Stimulated activated CD4-positive, alpha-beta T cell treated with anti-CD3 and anti-CD28 coated beads, Interleukin-12 subunit alpha, Interleukin-12 subunit beta, amount 100 ng/mL, for 24 hours (primary cell): Measurements from ENCODE around the gene FOXP1.
"Not testable (repeated sequence)": the region's sequence is repeated elsewhere in the genome, so short reads cannot be mapped to it uniquely, and the experiment has no call there.

Source experiments
- DNase-seq, 2 experiments: peaks; one replicate each; pipeline ENCODE4 v3.0.0-alpha.2; 2020; ENCODE audit warnings: low read depth in 2 of 2

Gene FOXP1

DNA sequence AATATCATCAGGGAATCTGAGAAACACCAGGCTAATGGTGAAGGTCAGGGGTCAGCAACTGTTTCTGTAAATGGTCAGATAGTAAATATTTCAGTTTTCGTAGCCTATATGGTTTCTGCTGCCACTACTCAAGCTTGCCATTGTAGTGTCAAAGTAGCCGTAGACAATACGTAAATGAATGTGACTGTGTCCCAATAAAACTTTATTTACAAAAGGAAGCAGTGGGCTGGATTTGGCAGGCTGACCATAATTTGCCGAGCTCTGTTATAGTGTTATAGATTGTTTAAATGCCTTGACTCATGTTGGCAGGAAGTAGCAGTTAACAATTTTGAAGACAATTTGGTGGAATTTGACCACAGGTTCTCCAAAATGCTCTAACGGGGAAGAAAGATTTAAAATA is 548.2 kb downstream of the FOXP1 start:
- DNase-seq, result no peak

DNA sequence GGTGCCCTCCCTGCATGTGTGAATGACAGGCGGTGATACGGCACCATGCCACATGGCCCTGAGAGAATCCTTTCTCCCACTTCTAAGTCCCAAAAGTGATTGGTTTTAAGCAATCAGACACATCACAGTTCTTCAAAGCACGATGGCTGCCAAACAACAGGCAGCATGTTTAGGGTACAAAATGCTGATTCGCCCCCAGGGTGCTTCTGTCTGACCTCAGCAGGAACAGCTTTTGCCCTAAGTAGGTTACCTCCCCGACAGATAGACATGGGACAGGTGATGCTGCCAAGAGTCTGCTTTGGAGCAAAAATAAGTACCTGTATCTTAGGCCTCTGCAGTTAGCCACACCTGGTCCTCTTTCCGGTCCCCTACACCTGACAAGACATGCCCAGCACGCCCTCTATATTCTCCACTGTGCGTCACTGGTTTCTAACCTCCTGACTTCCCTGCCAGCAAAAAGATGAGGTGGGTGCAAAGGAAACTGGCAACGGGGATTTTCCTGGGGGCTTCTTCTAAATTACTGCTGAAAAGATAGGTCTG is 549.8 kb downstream of the FOXP1 start:
- no peak for DNase-seq

DNA sequence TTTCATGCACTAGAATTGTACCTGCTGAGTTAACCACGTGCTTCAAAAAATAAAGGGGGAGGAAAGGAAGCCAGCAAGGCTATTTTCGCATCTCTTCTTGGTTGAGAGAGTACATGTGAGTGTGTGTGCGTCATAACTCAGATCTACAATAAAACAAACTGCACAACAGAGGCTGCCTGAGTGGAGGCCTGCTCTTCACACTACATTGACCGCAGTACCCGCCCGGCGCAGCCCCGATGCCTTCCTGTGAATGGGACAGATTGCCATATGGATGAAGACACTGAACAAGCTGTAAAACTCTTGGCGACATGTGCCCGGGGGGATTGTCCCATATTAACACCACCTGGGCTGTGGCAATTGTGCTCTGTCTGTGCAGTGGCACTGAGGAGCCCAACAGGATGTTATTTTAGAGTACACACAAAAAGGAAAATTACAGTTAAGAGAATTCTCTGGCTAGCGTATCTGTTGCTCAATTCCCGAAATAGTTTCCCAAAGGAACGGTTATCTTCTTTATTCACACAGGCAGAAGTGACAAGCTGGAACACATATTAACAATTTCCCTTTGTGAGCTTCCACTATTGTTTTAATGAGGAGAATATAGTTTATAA is 551.5 kb downstream of the FOXP1 start:
- no peak for DNase-seq

DNA sequence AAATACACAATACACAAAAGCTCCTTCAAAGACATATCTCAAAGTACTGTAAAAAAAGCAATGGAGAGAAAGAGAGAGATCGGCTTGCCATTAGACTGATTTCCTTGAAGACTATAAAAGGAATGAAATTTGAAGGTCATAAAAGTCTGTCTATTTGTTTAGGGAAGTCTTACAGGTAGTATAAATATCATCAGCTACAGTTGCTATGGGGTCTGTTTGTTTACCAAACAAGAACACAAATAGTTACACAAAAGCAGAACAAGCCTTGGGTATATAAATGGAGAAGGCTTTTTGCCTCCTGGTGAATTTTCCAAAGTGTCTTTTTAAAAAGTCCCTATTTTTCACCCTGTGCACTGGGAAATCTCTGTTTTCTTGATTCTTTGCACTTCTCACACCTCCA is 552.3 kb downstream of the FOXP1 start:
- no peak for DNase-seq

DNA sequence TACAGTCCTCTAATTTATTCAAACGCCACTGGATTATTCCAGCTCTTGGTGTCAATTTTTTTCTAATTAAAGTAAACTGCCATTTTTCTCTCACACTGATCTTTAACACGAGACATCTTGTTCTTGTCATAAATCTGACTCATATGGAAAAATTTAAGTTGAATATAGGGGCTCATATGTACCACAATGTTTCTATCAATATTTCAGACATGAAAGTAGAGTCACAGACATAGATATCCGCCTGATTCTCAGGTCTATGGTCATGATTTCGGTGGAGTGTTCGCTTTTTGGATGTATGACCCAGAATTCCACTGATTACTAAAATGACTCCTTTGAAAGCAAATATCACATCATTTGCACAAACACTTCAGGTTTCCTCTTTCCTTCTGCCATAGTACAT is 552.8 kb downstream of the FOXP1 start:
- no peak for DNase-seq

DNA sequence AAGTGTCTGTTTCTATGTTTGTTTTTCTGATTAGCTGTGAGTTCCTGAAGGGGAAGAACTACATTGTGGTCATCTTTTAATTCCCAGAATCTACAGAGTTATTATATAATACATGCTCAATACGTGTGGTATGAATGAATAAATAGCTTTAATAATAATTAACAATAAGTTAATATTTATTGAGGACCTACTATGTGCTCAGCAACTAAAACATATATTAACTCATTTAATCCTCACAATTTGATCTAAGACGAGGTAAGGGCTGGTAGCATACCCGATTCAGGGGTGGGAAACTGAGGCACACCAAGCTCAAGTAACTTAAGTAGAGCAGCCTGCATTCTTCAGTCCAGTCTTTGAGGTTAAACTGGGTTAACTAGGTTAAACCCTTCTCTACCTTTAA is 553.8 kb downstream of the FOXP1 start:
- DNase-seq, result no peak

DNA sequence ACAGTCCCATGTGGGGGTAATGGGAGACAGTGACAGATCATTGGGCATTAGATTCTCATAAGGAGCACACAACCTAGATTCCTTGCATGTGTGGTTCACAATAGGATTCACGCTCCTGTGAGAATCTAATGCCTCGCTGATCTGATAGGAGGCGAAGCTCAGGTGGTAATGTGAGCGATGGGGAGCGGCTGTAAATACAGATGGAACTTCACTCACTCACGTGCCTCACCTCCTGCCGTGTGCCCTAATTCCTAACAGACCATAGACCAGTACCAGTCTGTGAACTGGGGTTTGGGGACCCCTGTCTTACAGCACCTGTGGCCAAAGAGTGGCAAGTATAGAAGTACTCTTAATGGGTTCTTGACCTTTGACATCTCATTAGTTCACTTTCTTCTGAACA is 554.7 kb downstream of the FOXP1 start:
- no peak for DNase-seq

DNA sequence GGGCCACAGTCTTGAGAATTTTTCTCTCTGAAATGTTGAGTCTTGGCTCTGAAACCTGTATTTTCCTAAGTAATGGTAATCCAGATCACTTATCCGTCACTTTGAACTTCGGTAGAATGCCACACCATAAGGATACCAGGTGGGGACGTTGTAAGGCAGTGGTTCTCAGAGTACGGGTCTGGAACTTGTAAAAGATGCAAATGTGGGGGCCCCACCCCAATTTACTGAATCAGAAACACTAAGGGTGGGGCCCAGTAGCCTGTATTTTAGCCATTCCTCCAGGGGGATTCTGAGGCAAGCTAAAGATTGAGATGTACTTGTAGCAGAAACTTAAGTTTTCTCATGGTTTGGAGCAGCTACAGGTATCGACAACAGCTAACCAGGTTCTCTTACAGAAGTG is 555.3 kb downstream of the FOXP1 start:
- no peak for DNase-seq

DNA sequence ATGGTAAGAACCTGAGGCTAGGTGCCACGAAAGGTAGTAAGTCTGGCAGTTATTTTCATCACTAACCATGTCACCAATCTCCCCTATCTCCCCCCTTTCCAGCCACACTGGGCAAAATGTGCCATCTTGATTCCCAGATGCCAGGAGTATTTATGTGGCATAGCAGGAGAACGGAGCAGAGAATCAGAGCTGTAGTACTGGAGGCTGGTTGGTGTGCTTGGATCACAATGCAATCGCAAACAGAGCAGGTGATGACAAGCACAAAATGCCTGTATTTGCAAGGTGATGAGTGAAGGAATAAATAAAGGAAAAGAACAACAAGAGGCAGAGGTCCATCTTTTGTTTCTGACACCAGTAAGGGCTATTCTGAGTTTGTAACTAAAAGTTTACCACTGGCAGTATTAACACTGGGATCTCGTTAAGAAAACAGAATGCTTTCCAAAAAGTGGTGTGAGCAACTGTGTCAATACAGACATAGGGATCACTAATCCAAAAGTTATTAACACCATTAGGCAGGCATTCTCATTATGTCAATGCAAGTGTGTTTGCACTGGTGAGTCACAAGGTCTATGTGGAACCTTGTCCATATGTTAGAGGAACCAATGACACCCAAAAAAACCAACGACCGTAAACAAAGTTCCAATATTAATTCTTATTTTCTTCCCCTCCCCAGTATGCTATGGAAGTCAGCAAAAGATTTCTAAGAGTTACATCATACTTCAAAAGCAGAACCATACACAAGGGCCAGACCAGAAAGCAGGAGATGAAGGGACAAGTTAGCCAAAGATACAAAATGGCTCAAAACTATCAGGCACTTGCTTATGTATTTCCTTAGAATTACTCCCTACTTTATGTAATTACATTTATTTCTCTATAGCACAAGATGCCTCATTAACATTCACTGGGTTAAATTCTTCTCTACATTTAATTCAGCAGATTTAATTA is 556.6 kb downstream of the FOXP1 start:
- DNase-seq, result no peak

DNA sequence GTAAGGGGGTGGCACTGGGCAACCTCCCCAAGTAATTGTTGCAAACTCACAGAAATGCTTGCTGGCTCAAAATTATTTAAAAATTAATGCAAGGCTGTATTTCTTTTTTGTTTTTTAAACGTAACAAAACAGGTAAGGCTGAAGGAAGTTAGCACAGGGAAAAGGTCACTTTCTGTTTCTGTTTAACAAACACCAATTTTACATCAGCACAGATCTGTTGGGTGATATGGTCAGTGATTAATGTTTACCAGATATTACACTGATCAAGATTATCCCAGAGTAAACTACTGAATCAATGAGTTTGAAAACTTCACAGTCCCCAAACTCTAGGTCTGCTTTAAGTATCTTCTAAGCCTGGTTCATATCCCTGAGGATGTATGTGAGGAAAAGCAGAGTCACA is 558.0 kb downstream of the FOXP1 start:
- DNase-seq, result no peak

DNA sequence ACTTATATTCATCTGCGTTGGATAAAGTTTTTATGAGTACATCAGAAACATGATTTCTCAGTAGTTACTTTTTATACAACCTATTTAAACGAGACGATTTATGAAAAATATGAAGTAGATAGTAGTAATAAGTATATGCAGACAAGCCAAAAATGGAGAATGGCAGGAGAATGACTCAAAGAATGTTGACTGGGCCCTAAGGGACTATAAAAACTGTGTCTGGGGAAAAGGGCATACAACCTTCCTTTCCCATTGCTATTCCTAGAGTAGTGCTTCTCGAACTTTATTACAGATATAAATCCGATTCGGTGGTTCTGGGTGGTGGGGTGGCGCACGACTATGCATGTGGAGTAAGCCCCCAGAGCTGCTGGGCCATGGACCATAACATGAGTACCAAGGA is 558.5 kb downstream of the FOXP1 start:
- DNase-seq, result no peak

DNA sequence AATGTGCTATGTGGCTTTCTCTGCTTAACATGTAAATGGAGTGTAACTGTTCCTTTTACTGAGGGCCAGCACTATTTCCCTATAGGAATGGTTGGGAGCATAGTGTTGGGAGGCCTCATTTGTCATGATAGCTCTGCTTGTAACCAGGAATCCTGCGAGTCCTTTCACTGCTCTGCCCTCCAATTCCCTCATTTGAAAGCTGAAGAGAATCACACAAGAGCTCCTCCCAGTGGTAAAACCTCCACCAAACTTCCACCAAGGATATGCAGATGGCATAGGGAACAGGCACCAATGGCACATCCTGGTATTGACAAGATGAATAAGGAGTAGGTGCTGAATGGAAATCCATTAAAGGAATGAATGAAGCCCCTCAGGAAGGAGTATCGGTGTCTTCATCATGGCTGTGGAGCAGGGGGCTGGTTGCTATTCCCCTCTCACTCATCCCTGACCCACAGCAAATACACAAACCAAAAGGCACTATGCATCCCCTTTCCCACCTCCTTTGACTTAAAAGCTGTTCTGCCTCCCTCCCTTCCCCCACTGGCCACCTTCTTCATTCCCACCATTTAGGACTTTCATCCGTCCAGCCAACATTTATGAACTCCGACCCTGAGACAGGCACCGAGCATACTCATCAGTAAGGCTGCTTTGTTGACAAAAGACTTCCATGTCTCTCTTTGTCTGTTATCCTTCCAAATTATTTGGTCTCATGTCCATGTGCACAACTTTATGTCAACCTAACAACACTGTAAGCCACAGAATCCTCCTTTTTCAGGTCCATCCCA is 560.8 kb downstream of the FOXP1 start:
- no peak for DNase-seq

DNA sequence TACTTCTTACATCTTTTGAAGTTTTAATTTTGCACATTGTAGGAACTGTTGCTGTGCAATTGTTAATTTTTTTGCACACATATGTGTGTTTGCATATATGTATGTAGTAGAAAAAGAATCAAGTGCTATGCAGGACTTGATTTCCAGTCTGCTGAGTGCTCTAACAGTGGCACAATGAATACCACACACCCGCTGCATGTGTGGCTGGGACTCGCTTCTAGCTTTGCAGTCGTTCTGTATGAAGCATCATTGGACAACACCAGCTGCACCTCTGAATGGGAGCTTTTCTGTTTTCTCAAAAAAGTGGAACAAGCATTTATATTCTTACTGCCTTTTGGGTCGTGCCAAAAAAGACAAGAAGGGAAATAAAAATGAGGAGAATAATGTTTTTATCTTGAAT is 564.7 kb downstream of the FOXP1 start:
- DNase-seq, result no peak

DNA sequence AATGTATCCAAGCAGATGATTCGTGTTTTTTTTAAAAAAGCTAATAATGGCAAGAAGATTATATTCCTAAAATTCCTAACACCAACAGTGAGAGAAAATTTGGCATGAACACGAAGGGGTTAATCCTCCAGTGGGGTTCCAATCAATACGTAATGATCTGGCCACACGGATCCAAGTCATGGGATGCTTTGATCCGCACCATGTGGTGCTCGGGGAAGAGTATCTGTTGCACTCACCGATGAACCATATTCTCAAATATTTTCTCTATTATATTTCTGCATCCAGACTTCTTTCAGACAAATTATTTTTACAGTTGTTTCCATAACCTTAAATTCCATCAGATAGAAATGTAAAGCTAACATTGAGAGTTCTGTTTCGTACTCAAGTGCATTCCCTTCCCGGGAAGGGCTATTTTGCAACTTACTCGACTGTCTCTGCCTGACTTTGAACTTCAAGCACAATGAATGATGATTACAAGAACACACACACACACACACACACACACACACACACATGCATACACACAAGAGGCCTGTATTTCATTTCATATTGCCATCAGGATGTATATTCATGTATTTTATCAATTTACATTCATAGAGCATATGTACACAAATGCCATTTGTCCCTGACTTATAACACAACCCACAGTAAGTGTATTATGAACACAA is 567.2 kb downstream of the FOXP1 start:
- DNase-seq, result no peak

DNA sequence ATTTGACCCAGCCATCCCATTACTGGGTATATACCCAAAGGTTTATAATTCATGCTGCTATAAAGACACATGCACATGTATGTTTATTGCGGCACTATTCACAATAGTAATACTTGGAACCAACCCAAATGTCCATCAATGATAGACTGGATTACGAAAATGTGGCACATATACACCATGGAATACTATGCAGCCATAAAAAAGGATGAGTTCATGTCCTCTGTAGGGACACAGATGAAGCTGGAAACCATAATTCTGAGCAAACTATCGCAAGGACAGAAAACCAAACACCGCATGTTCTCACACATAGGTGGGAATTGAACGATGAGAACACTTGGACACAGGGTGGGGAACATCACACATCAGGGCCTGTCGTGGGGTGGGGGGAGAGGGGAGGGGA is 568.9 kb downstream of the FOXP1 start:
- DNase-seq, result not testable (repeated sequence)

DNA sequence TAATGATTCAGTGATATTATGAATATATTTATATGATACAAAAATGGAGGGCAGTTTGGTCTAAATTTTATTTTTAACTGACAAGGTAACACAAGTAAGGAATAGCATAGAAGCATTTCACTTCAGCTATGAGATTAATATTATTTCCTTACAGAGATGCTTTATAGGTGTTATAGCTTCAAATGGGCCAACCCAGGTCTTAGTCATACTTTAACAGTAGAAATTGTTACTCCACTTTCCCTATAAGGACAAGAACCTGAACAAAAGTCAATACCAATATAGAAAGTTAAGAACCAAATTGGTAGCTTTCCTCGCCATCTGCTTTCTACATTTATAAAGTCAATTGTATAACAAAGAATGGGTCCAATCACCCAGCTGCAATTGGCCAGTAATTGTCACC is 570.6 kb downstream of the FOXP1 start:
- DNase-seq, result no peak

DNA sequence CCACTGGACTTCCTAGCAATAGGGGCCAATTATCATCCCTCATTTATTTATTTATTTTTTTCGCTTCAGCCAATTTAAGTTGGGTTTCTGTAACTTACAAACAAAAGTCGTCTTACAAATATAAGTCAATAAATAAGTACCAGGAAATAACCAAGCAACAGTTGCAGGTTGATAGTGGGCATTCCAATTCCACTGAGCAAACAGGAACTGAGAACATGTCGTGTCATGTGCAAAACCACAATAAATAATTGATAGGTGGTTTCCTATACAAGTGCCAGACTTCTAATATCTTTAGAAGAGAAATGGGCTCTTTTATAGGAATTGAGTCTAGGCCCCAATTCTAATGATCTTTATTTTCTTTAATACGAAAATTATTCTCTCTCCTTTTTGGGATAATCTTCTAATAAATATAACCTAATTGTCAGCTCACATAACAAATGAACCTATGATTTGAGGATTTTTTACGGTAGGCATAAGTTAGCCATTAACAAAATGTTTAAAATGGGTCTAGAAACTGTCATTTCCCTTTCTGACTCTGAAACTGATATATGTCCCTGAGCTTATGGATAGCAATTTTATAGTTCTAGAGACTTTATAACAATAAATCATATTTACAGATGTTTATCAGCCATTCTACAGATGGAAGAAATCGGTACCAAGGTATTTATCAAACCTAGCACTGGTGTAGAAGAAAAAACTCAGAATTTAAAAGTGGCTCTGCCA is 571.8 kb downstream of the FOXP1 start:
- no peak for DNase-seq

DNA sequence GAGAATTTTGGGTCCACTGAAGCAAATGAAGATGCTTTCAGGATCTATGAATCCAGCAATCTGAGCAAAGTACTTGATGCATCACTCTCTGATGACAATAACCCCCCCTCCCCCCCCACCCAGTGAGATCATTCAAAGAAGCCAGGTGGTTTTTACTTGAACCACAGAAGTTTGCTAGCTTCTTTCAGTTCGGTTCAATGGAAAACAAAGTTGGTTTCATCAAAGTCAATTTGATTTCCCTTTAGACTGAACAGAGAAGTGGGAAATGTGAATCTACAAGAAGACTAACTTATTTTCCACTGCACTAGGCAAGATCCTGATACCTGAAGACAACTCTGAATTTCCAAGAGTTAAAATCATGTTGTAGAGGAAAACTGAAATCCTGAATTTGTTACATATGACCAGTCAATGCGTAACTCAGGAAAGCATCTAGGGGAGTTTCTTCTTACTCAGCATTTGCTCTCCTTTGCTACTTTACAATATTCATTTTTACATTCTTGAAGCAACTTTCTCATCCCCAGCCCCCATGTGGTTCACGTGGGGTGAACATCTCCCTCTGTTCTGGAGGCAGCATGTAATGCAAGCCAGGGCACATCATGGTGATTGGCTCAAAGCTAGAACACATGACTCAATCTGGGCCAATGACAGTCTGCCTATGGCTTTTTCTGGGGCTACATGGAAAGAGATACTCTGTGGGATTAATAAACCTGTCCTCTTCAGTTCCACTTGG is 572.6 kb downstream of the FOXP1 start:
- peak; percentile 55 to 60 for DNase-seq

DNA sequence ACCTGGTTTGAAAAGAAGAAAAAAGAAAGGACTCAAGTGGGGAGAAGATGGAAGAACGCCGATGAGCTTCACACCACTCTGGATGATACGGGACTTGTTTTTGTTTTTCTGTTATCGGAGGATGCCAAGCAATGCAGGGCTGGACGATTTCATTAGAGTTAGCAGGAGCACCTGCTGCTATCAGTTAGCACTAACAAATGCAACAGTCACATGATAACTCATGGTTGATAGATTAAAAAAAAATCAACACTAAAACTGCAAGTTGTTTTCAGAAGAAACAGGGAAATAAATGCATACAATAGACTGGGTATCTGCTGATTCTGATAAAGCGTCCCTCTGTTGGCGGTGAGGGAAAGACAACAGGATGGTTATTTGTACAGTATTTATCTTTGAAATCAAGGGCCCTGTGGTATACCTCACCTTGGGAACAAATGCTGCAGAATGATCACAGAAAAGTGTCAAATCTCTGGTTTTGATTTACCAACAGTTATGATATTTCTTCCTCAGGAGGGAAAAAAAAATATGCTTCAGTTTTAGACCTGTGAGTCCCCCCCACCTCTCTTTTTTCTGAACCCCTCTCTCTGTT is 575.1 kb downstream of the FOXP1 start:
- no peak for DNase-seq
